ENCODE results near the gene NOA1. TPM values are rescaled to one million over a fixed set of nuclear protein-coding genes. Genes with fewer than 3 reads are reported as not detected.

Gene NOA1
- total and polyA plus RNA-seq, 10 of the 15 experiments (the other 5 are each of a cell fraction or from before 2014, with no cell fraction given), result 3.2 to 34.0 (median 17.6) TPM

- TSS peak; percentile 87 for BruUV-seq (replicated peaks)
- Histone ChIP-seq H3K4me3 (peak within 1 kb of the TSS; percentile 92), H3K36me3 (ENCODE audit: control insufficient read depth in 2 of 2, insufficient read depth in 2 of 2, low read length in 1 of 2) (no peaks in the 10 kb centered on the region; a peak in 1 of 4 replicates), H3K4me2 (ENCODE audit: control insufficient read depth, insufficient read depth) (peak within 1 kb of the TSS; percentile 66), H3K9ac (ENCODE audit: control insufficient read depth, insufficient read depth, low read length) (peak within 1 kb of the TSS; percentile 98), H3K27me3 (replicated peaks in 1 of 2; ENCODE audit: control insufficient read depth in 2 of 2, insufficient read depth in 2 of 2, low read length in 1 of 2) (no peaks in the 10 kb centered on the region), H3K79me2 (ENCODE audit: control insufficient read depth, insufficient read depth, low read length) (peaks cover 83% of the 10 kb centered on the region), H3K27ac (ENCODE audit: control insufficient read depth, insufficient read depth) (peak within 1 kb of the TSS; percentile 92), H3K4me1 (ENCODE audit: control insufficient read depth, insufficient read depth, low read length) (peaks cover 4% of the 10 kb centered on the region), H2AFZ (ENCODE audit: control insufficient read depth, low read depth, low read length) (peak within 1 kb of the TSS; percentile 87), H4K20me1 (ENCODE audit: control insufficient read depth, insufficient read depth) (peaks cover 10% of the 10 kb centered on the region), H3K9me3 (replicated peaks; ENCODE audit: control insufficient read depth, insufficient read depth, low read length) (peaks cover under 1% of the 10 kb centered on the region)
- CTCF ChIA-PET, result interaction anchor here (1.2 to 2.4 kb wide), 5 partner anchors 9 to 185 kb away, joined by 3 to 7 read pairs (median 5); no protein-coding TSS in a partner anchor
- in situ Hi-C loops (cut with MboI), result no loop called here
- FAIRE-seq (peak; percentile 96), ATAC-seq (peak; percentile 67), DNase-seq (ENCODE audit: low read depth, low spot score) (peak; percentile 86)
- SMC1A ChIA-PET (ENCODE audit: uncharacterized antibody, unreplicated experiment), result interaction anchor here (0.6 to 3.3 kb wide), 11 partner anchors 8 to 543 kb away, joined by 3 to 18 read pairs (median 4); partner anchors contain the start of genes PAICS and REST
- RAD21 ChIA-PET (ENCODE audit: unreplicated experiment), result interaction anchor here (1.4 to 3.9 kb wide), 4 partner anchors 12 to 543 kb away, joined by 3 to 43 read pairs (median 12); partner anchors contain the start of genes PAICS, PPAT and REST
- intact Hi-C loops (cut with micrococcal nuclease; ENCODE audit: unreplicated experiment), result loop anchor here (2.0 to 5.0 kb wide), 2 partner anchors 542 to 1032 kb away; partner anchors contain the start of genes CEP135 and PAICS
- WGBS (ENCODE audit: insufficient coverage, insufficient replicate concordance, low lambda C conversion rate, missing lambda C conversion rate), result under 1% methylated on average over 37 of the region's 37 CpGs
- POLR2A ChIA-PET, result interaction anchor here (1.0 to 4.1 kb wide), 10 partner anchors 9 to 1433 kb away, joined by 3 to 31 read pairs (median 13); partner anchors contain the start of genes AASDH, PAICS, PPAT and REST
- TF ChIP-seq, protein P1, sequence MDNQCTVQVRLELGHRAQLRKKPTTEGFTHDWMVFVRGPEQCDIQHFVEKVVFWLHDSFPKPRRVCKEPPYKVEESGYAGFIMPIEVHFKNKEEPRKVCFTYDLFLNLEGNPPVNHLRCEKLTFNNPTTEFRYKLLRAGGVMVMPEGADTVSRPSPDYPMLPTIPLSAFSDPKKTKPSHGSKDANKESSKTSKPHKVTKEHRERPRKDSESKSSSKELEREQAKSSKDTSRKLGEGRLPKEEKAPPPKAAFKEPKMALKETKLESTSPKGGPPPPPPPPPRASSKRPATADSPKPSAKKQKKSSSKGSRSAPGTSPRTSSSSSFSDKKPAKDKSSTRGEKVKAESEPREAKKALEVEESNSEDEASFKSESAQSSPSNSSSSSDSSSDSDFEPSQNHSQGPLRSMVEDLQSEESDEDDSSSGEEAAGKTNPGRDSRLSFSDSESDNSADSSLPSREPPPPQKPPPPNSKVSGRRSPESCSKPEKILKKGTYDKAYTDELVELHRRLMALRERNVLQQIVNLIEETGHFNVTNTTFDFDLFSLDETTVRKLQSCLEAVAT (IDR thresholded peaks at IDR 0.05), result peak; percentile 51; the same call in 1 of the 2 replicates
- TF ChIP-seq NR2C1 (IDR thresholded peaks at IDR 0.05), result peak; percentile 86
- TF ChIP-seq HCFC1 (IDR thresholded peaks at IDR 0.05; ENCODE audit: low read length), result peak; percentile 55; the same call in 1 of the 2 replicates
- no peak; the same call in 1 of the 2 replicates for TF ChIP-seq E2F4 (IDR thresholded peaks at IDR 0.05; ENCODE audit: low read depth, low read length)
- no peak for TF ChIP-seq SMARCA5 (IDR thresholded peaks at IDR 0.05)
- TF ChIP-seq GATAD2B (conservative IDR thresholded peaks at IDR 0.05; ENCODE audit: low read depth), result 0 out of 2 replicates have a peak, but pooled peaks have one; percentile 48
- peak in 1 of 2 experiments; percentile 45; a peak in 2 of 4 replicates for TF ChIP-seq BHLHE40 (IDR thresholded peaks at IDR 0.05; ENCODE audit: borderline replicate concordance in 1 of 2, low read depth in 2 of 2, low read length in 1 of 2)
- 0 out of 2 replicates have a peak, but pooled peaks have one; percentile 59 for TF ChIP-seq CBX5 (IDR thresholded peaks at IDR 0.05; ENCODE audit: low read depth)
- TF ChIP-seq, protein P2, sequence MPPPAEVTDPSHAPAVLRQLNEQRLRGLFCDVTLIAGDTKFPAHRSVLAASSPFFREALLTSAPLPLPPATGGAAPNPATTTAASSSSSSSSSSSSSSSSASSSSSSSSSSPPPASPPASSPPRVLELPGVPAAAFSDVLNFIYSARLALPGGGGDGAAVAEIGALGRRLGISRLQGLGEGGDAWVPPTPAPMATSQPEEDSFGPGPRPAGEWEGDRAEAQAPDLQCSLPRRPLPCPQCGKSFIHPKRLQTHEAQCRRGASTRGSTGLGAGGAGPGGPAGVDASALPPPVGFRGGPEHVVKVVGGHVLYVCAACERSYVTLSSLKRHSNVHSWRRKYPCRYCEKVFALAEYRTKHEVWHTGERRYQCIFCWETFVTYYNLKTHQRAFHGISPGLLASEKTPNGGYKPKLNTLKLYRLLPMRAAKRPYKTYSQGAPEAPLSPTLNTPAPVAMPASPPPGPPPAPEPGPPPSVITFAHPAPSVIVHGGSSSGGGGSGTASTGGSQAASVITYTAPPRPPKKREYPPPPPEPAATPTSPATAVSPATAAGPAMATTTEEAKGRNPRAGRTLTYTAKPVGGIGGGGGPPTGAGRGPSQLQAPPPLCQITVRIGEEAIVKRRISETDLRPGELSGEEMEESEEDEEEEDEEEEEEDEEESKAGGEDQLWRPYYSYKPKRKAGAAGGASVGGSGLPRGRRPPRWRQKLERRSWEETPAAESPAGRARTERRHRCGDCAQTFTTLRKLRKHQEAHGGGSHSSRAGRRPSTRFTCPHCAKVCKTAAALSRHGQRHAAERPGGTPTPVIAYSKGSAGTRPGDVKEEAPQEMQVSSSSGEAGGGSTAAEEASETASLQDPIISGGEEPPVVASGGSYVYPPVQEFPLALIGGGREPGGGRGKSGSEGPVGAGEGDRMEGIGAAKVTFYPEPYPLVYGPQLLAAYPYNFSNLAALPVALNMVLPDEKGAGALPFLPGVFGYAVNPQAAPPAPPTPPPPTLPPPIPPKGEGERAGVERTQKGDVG (CRISPR knock-in tag; IDR thresholded peaks at IDR 0.05), result no peak
- peak; percentile 24; the same call in 1 of the 2 replicates for TF ChIP-seq EED (IDR thresholded peaks at IDR 0.05; ENCODE audit: low read depth)
- peak; percentile 43; the same call in 1 of the 2 replicates for TF ChIP-seq NBN (IDR thresholded peaks at IDR 0.05)
- TF ChIP-seq RCOR1 (conservative IDR thresholded peaks at IDR 0.05; ENCODE audit: low read depth, low read length), result no peak
- TF ChIP-seq GABPA (IDR thresholded peaks at IDR 0.05; ENCODE audit: low read depth), result peak; percentile 51; the same call in 1 of the 2 replicates
- no peak for TF ChIP-seq HDAC6 (IDR thresholded peaks at IDR 0.05; ENCODE audit: unreplicated experiment)
- no peak for TF ChIP-seq TCF7 (IDR thresholded peaks at IDR 0.05; ENCODE audit: borderline replicate concordance)
- TF ChIP-seq CREB1 (IDR thresholded peaks at IDR 0.05; ENCODE audit: low read depth), result peak; percentile 86
- no peak for TF ChIP-seq USF2 (IDR thresholded peaks at IDR 0.05; ENCODE audit: borderline replicate concordance, low read depth, low read length)
Observed at GRCh38 chr4:56978750-56979303, 1.4 kb upstream of the NOA1 start, which contains the start of gene POLR2B. Gene POLR2B, plus strand, starts transcription at chr4:56978896. Its CDS starts 90 bp downstream, at chr4:56978986.
